SJSA1 (cell line): ENCODE results near the gene NPHP1. TPM values are rescaled to one million over a fixed set of nuclear protein-coding genes. Genes with fewer than 3 reads are reported as not detected.
"Not testable (repeated sequence)": the region's sequence is repeated elsewhere in the genome, so short reads cannot be mapped to it uniquely, and the experiment has no call there.

Experiments
- DNase-seq, 2 experiments: peaks; one replicate each; pipeline ENCODE4 v3.0.0-alpha.2; 2015 to 2020; ENCODE audit warnings: low spot score in 2 of 2, low read depth in 1 of 2
- H3K27ac ChIP-seq: fragments of 250-450 bp; sonication (Bioruptor Pico); 2 replicates; pipeline ENCODE4 v1.5.1; 2020; ENCODE audit warnings: mild to moderate bottlenecking, moderate library complexity
- H3K27me3 ChIP-seq: fragments of 250-450 bp; sonication (Bioruptor Pico); replicated peaks from 2 replicates; pipeline ENCODE4 v1.5.1; 2020; ENCODE audit warnings: mild to moderate bottlenecking, moderate library complexity
- H3K36me3 ChIP-seq: fragments of 250-450 bp; sonication (Bioruptor Pico); 2 replicates; pipeline ENCODE4 v1.5.1; 2020; ENCODE audit warnings: mild to moderate bottlenecking
- H3K4me1 ChIP-seq: fragments of 250-450 bp; sonication (Bioruptor Pico); replicated peaks from 2 replicates; pipeline ENCODE4 v1.6.1; 2021; ENCODE audit warnings: mild to moderate bottlenecking
- H3K4me3 ChIP-seq: fragments of 250-450 bp; sonication (Bioruptor Pico); 2 replicates; pipeline ENCODE4 v1.5.1; 2020; ENCODE audit warnings: mild to moderate bottlenecking
- H3K9me3 ChIP-seq: fragments of 250-450 bp; sonication (Bioruptor Pico); replicated peaks from 2 replicates; pipeline ENCODE4 v1.5.1; 2020; ENCODE audit warnings: mild to moderate bottlenecking
- total RNA-seq: library from RNA; depleted of rRNA; stranded (reverse); fragments of >200 nt; shearing (Covaris generic); gene quantifications from 2 replicates; pipeline ENCODE4 v1.2.3, GENCODE V29; 2014

NPHP1 gene
- total RNA-seq, 1 experiment from 2014 or later: 6.8 TPM

GRCh38 chr2:110100480-110100879 is 104.3 kb downstream of the NPHP1 start:
- Histone ChIP-seq H3K27me3 (no peaks in the 10 kb centered on the region), H3K27ac (peak overlapping the region; percentile 98), H3K4me1 (peaks cover 45% of the 10 kb centered on the region), H3K9me3 (no peaks in the 10 kb centered on the region), H3K36me3 (no peaks in the 10 kb centered on the region), H3K4me3 (no peak overlapping the region)
- DNase-seq: no peak

GRCh38 chr2:110099471-110100225 is 105.2 kb downstream of the NPHP1 start:
- H3K9me3 ChIP-seq: no peaks in the 10 kb centered on the region
- no peak for DNase-seq
- H3K27me3 ChIP-seq: no peaks in the 10 kb centered on the region
- H3K36me3 ChIP-seq: no peaks in the 10 kb centered on the region
- no peak overlapping the region for H3K4me3 ChIP-seq
- H3K4me1 ChIP-seq: peaks cover 39% of the 10 kb centered on the region
- H3K27ac ChIP-seq: peak overlapping the region; percentile 98

- H3K4me1 ChIP-seq: peaks cover 35% of the 10 kb centered on the region
- H3K27ac ChIP-seq: no peak overlapping the region
- H3K36me3 ChIP-seq: no peaks in the 10 kb centered on the region
- H3K9me3 ChIP-seq: no peaks in the 10 kb centered on the region
- DNase-seq: no peak
- H3K4me3 ChIP-seq: no peak overlapping the region
- no peaks in the 10 kb centered on the region for H3K27me3 ChIP-seq
Observed at GRCh38 chr2:110099038-110099425, 105.8 kb downstream of the NPHP1 start.

GRCh38 chr2:110097506-110098220 is 107.2 kb downstream of the NPHP1 start:
- no peaks in the 10 kb centered on the region for H3K9me3 ChIP-seq
- peaks cover 32% of the 10 kb centered on the region for H3K4me1 ChIP-seq
- no peak overlapping the region for H3K4me3 ChIP-seq
- no peaks in the 10 kb centered on the region for H3K27me3 ChIP-seq
- DNase-seq: no peak
- H3K36me3 ChIP-seq: no peaks in the 10 kb centered on the region
- no peak overlapping the region for H3K27ac ChIP-seq

- Histone ChIP-seq H3K27me3 (no peaks in the 10 kb centered on the region), H3K4me1 (peaks cover 17% of the 10 kb centered on the region), H3K4me3 (no peak overlapping the region), H3K9me3 (no peaks in the 10 kb centered on the region), H3K27ac (no peak overlapping the region), H3K36me3 (no peaks in the 10 kb centered on the region)
- DNase-seq: no peak
Observed at GRCh38 chr2:110095994-110096633, 108.7 kb downstream of the NPHP1 start.

- not testable (repeated sequence) for H3K4me1 ChIP-seq, H3K4me3 ChIP-seq, DNase-seq, H3K27me3 ChIP-seq, H3K36me3 ChIP-seq, H3K9me3 ChIP-seq, H3K27ac ChIP-seq
Observed at GRCh38 chr2:110094884-110095534, 109.8 kb downstream of the NPHP1 start.

- DNase-seq: not testable (repeated sequence)
Observed at GRCh38 chr2:110093924-110094323, 110.9 kb downstream of the NPHP1 start.

GRCh38 chr2:110090164-110090563 is 114.6 kb downstream of the NPHP1 start:
- not testable (repeated sequence) for H3K4me1 ChIP-seq, H3K4me3 ChIP-seq, H3K9me3 ChIP-seq, H3K36me3 ChIP-seq, DNase-seq, H3K27ac ChIP-seq, H3K27me3 ChIP-seq

More at GRCh38 chr2:110093924-110094323, 110.9 kb downstream of the NPHP1 start:
- not testable (repeated sequence) for H3K9me3 ChIP-seq, H3K27me3 ChIP-seq, H3K36me3 ChIP-seq, H3K27ac ChIP-seq, H3K4me1 ChIP-seq, H3K4me3 ChIP-seq

- DNase-seq, H3K4me3 ChIP-seq: not testable (repeated sequence)
Observed at GRCh38 chr2:110083757-110084156, 121.1 kb downstream of the NPHP1 start.

GRCh38 chr2:110083162-110083561 is 121.7 kb downstream of the NPHP1 start:
- not testable (repeated sequence) for H3K4me1 ChIP-seq, H3K36me3 ChIP-seq, H3K9me3 ChIP-seq, H3K4me3 ChIP-seq, DNase-seq, H3K27me3 ChIP-seq, H3K27ac ChIP-seq

More at GRCh38 chr2:110083757-110084156, 121.1 kb downstream of the NPHP1 start:
- H3K36me3 ChIP-seq, H3K4me1 ChIP-seq, H3K9me3 ChIP-seq, H3K27ac ChIP-seq, H3K27me3 ChIP-seq: not testable (repeated sequence)

- not testable (repeated sequence) for DNase-seq, H3K9me3 ChIP-seq, H3K27ac ChIP-seq, H3K4me3 ChIP-seq, H3K36me3 ChIP-seq, H3K27me3 ChIP-seq, H3K4me1 ChIP-seq
Observed at GRCh38 chr2:110078104-110078503, 126.7 kb downstream of the NPHP1 start.

GRCh38 chr2:110075896-110076295 is 128.9 kb downstream of the NPHP1 start:
- not testable (repeated sequence) for H3K27me3 ChIP-seq, H3K9me3 ChIP-seq, H3K27ac ChIP-seq, H3K4me1 ChIP-seq, H3K4me3 ChIP-seq, H3K36me3 ChIP-seq, DNase-seq
